Activated CD8-positive, alpha-beta memory T cell treated with anti-CD3 and anti-CD28 coated beads, Interleukin-2, amount 50 U/mL, for 1 hour (primary cell): ENCODE measurements around the gene TMEM82.

ENCODE experiments used
- DNase-seq: peaks from one replicate; pipeline ENCODE4 v3.0.0-alpha.2; 2020; ENCODE audit errors: extremely low read depth

TMEM82 gene

DNA sequence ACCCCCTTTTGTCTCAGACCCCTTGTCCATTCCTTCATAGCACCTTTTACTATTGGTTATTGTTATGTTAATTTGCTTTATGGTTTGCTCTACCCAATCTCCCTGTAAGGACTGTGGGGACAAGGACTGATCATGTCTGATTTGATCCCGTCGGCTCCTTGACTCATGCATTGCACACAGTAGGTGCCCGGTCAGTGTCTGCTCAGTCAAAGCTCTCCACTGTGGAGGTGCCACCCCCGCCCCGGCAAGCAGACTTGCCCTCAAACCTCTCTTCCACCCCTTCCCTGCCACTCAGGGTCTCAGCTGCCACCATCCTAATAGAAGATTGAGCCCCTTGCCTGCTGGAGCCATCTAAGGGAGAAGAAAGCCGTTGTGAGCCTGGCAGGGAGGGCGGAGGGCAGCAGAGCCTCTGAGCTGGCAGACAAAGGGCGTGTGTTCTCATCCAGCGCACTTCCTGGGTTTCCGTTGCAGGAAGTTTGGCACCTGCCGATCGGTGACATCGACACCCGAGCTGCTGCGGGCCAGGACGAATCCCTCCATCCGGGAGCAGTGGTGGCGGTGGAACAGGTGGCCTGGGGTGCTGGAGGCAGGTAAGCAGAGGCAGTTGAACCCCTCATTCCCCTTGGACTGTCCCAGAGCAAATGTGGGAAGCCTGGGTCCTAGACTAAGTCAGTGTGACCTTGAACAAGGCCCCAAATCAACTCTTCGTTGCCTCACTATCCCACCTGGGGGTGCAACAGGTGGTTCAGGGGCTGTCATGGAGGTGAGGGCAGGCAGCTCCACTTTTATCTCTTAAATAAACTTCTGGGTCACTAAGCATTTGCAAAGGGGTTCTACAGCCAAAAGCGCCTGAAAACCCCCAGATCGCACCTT is 14.1 kb downstream of the TMEM82 start:
- DNase-seq, result no peak

DNA sequence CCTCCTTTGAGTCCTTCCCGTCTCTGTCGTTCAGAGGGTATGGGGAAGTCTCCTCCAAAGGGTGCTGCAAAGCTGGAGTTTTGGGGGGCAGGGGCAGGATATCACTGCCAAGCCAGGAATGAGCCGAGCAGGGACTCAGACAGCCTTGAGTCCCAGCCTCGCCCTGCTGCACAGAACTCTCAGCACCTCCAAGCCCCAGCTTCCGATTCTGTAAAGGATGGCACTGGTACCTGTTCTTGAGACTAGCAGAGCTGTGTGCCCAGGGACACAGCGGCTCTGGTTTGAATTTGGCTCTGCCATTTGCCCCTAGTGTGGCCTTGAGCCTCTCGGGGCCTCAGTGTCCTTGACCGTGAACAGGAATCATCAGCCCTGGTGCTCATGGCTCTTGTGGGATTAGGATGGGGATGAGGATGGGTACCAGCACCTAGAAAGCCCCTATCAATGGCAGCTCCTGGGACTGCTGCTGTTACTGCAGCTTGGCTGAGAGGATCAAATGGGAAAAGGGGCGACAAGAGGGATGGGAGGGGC is 14.8 kb downstream of the TMEM82 start:
- DNase-seq, result no peak

DNA sequence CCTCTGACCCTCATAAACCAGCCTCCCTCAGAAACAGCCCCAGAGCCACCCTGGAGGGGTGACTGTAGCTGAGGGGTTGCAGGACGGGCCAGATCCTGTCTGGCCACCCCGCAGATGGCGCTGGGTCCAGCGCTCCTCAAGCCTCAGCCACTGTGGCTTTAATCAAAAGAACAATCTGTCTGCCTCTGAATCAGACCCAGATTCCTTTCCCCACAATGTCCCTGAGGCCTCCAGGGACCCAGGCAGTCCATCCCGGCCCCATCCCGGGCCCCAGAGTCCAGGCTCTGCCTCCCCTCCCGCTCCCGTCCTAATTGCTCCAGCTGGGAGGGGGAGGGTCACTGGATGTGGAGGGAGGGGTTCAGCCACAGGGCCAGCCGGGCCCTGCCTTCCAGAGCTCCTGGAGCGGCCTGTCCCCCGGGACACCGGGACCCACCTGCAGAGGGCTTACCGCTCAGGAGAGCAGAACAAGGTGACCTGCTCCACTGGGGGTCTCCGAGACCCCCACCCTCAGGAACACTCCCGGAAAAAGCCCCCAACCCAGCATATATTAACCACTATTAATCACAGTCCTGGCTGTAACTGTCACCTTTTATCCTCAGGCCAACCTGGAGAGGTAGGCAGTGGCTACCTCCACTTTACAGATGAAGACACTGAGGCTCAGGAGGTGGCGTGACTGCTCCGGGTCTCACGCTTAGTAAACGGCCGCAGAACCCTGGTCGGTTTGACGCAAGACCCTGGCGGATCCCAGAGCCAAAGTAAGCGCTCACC is 15.5 kb downstream of the TMEM82 start:
- no peak for DNase-seq

DNA sequence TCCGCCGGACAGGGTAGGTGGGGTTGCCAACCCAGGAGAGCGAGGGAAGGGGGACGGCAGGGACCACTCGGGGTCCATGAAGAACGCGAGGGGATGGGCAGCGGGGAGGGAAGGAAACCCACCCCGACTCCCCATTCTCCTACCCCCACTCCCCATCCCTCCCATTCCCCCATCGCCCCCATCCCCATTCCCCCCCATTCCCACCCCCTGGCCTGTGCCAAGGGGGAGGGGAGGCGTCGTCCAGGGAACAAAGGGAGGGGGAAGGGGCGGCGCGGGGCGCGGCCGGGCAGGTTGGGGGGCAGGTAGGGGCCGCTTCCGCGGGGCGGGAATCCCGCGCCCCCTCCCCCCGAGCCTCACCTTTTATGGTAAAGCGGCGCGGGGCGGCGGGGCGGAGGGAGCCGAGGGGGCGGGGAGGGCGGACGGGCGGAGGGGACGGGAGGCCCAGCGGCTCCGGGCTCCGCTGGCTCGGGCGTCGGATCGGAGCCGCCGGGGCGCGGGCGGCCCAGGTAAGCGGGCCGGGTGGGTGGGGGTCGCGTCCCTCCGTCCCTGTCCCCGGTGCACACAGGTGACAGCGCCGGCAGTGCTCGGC is 16.1 kb downstream of the TMEM82 start, which contains the start of gene FBLIM1:
FBLIM1 (plus strand) TSS at position 453 of the 589 bp plus-strand sequence. CDS start 6,189 bp downstream, outside the sequence.
- no peak for DNase-seq

DNA sequence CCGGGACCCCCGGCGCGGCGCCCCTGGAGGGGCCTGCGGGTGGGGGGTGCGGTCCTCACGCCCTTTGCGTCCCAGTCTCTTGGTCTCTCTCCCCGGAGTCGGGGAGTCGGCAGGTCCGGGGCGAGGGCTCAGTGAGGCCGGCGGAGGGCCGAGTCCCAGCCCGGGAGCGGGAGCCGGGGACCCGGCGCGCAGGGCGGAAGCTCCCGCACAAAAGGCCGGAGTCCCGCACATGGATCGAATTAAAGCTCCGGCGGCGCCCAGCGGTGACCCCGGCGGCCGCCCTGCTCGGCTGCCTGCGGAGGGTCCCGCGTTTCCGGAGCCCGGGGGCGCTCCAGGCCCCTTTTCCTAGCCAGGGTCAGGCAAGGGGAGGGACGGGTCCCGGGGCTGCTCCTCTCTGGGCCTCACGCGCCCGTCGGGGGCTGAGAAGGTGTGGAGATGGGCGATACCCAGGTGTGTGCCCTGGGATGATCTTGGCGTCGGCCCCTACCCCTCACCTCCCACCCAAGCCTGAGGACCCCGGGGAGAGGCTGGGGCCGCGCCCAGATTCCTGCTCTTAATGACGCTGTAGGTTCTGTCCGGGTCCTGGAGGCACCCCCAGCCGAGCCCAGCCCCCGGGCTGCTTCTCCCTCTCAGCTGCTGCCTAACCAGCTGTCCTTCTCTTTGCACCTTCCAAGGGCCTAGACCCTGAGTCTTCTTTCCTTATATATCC is 16.8 kb downstream of the TMEM82 start:
- DNase-seq, result no peak

DNA sequence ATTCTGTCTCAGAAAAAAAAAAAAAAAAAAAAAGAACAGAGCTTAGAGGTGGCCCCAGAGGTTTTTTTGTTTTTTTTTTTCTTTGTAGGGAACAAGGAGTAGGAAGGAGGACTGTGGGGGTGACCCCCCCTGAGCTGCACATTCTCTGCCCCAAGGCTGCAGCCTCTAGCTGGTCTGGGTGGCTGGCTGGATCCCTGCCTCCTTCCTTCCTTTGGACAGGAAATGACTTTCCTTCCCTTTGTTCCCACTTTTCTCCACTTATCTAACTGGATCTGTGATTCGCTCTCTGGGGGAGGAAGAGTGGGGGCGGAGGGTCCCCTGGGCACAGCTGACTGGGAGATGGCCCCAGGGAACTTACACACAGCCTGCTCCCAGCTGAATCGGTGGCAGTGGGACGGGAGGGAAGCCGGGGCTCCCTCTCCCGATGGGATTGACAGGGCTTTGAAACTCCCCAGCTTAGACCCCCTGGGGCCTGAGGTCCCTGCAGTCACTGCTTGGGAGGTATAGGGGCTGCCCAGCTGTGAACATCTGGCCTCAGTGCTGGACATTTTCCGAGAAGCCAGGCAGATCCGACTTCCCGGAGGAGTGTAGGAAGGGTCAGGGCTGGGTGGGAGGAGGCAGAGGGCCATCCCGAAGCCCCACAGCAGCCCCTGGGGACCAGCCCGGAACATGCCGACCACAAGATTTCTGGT is 18.4 kb downstream of the TMEM82 start:
- no peak for DNase-seq

DNA sequence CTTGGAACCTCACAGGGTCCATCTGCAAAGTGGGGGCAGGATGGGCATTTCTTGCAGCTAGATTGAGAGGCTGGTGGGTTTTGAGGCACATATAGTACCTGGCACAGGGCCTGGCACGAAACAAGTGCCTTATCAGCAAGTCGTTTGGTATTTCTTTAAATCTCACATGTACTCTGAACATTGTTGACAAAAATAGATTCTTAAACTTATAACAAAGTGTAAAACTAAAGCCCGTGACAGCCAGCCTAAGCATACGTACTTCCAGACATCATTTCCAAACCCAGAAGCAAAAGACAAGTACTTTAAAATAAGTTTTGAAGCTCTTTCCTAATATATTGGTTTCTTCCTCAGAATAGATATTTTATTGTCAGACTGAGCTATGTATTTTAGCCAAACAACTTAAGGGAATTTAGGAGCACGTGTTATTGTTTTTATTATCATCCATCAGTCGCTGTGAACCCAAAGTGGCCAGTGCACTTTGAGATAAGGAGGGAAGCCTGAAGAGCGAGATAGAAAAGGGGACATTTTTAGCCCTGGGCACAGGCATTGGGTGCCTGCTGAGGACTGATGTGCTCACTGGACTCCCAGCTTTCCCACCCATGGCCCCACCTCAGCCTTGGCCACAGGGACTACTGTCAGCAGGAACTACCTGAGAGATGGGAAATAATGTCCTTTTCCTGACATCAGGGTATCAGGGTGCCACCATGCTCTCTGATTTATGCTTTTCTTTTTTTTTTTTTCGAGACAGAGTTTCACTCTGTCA is 19.2 kb downstream of the TMEM82 start:
- DNase-seq, result no peak

DNA sequence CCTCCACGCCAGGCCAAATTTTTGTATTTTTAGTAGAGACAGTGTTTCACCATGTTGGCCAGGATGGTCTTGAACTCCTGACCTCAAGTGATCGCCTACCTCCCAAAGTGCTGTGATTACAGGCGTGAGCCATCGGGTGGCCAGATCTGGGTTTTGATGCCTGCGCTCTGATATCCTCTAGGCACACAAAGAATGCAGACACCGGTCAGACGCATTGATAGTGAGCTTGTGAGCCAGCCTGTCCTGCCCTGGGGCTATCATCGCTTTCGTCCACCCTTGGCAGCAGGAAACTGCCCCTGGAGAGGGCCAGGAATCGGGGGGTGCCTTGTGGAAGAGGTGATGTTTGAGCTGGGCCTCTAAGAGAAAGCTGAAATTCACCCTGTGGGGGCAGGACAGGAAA is 20.2 kb downstream of the TMEM82 start:
- DNase-seq, result no peak

DNA sequence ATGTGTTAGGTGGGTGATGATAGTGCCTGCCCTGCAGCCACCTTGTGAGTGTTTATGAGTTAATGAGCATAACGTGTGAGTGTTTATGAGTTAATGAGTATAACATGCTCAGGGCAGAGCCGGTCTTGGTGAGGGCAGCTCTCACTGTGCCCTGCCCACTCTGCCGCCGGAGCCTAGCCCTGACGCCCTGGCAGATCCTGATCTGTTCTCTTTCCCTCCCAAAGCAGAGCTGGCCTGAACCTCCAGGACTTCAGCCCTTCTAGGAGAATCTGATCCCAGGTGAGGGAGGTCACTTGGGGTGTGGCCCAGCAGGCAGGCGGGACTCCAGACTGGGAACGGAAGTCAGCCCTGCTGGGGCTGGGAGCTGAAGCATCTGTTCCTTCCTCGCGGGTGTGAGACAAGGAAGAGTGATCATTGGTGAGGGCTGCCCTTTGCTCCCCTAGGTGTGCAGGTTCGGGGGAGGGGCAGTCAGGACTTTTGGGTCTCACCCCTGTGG is 22.0 kb downstream of the TMEM82 start:
- DNase-seq, result no peak

DNA sequence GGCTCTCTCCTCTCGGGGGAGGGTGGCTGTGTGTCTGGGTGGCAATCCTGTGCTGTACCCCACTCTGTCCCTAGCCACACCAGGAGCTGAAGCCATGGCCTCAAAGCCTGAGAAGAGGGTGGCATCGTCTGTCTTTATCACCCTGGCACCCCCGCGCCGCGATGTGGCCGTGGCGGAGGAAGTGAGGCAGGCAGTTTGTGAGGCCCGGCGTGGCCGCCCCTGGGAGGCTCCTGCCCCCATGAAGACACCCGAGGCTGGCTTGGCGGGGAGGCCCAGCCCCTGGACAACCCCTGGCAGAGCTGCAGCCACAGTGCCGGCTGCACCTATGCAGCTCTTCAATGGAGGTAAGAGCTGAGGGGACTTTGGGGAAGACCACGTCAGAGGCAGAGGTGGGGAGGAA is 22.6 kb downstream of the TMEM82 start:
- no peak for DNase-seq

DNA sequence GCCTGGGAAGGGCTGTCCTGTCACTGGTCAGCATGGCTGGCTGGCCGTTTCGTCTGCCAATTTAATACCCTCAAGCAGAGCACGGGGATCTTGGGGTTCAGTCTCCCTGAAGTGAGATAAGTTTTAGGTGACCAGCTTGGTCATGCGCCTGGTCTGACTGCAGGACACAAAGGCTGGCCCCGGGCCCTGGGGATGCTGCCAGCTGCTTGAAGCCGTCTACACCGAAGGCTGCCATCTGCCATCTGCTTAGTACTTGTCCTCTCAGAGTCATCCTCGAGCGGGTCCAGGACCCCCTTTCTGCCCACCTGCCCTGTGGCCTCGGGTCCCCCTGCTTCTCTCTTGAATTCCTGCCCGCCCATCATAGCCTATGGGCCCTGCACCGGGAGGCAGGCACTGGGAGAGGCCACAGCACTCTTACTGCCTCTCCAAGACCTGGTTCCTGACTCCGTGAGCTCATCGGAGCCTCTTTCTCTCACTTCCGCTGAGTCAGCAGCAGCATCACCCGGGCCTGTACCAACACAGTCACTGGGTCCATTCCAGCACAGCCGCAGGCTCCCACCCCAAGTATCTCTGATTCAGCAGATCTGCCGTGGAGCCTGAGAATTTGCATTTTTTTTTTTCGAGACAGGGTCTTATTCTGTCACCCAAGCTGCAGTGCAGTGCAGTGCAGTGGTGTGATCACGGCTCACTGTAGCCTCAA is 23.3 kb downstream of the TMEM82 start:
- no peak for DNase-seq

DNA sequence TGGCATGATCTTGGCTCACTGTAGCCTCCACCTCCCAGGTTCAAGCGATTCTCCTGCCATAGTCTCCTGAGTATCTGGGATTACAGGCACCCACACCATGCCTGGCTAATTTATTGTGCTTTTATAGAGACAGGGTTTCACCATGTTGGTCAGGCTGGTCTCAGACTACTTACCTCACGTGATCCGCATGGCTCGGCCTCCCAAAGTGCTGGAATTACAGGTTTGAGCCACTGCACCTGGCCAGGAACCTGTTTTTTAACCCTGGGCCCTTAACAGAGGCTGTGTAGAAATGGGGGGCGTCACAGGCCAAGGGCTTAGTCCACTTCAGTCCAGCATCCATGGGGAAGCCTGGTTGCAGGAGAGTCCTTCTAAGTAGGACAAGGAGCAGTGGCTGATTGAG is 25.6 kb downstream of the TMEM82 start:
- no peak for DNase-seq

DNA sequence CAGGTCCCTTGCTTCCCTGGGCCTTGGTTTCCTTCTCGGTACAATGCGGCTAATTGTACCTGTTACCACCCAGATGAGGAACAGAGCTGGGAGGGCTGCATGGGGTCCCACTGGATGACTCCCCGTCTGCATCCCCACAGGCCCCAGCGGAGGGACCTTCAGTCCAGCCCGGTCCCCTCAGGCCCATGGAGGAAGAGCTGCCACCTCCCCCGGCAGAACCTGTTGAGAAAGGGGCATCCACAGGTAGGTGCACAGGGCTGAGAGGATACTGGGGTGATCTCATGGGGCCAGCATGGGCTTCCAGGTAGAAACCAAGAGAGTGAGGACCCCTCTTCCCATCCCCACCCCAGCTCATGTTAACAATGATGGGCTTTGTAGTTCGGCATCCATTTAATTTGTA is 26.1 kb downstream of the TMEM82 start:
- DNase-seq, result no peak

DNA sequence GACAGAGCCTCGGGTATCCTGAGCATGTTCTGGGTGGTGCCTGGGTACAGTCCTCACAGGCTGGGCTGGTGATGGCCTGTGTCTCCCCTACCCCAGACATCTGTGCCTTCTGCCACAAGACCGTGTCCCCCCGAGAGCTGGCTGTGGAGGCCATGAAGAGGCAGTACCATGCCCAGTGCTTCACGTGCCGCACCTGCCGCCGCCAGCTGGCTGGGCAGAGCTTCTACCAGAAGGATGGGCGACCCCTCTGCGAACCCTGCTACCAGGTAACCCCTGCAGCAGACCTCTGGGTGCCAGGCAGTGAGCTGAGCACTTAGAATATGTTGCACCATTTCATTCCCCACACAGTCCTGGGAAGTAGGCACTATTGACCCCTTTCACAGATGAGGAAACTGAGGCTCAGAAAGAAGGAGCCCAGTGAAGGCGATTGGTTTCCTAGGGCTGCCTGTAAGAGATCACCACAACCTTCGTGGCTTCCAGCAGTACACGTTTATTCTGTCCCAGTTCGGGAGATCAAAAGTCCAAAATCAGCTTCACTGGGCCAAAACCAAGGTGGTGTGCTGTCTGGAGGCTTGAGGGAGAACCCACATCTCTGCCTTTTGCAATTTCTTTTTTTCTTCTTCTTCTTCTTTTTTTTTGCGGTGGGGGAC is 28.1 kb downstream of the TMEM82 start:
- no peak for DNase-seq

DNA sequence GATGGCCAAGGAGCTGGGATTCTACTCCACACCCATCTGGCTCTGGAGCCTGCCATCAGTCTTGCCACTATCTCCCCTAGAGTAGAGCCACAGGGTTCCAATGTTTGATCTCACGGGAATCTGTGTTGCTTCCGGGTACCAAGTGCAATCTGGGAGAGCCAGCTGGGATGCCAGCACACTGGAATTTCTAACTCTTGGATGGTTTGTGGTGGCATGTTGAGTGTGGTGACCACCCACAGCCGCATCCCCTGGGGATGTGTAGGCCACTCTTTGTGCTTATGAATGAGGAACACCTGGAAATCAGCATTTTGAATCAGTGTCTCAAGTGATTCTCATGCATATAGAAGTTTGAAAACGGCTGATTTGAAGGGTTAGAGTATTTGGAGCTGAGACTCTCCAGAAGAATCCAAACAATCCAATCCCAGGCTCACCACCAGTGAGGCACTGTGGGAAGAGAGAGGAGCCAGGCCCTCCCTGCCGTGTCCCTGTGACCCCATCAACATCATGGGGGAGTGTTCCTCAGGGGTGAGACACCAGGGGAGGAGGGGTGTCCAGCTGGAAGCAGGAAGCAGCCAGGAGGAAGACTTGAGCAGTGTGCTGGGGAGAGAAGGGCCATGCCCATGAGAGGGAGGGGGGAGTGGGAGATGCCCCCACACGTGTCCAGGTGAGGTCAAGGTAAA is 29.7 kb downstream of the TMEM82 start:
- no peak for DNase-seq

DNA sequence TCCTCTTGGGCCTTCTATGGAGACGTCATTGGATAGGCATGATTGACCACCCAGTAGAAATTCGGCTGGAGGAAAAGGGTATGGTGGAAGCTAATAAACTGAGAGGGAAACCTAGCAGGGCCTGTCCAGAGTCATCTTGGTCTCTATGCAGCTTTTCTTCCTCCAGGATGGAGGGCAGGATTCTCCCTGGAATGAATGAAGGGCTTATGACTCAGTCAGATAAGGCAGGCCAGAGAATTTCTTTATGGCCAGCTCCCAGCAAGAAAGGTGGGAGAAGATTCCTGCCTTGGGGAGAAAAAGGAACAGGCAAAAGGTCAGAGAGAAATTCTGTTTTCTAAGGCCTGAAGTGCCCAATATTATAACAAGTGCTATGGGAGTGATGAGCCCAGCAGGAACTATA is 33.4 kb downstream of the TMEM82 start:
- no peak for DNase-seq

DNA sequence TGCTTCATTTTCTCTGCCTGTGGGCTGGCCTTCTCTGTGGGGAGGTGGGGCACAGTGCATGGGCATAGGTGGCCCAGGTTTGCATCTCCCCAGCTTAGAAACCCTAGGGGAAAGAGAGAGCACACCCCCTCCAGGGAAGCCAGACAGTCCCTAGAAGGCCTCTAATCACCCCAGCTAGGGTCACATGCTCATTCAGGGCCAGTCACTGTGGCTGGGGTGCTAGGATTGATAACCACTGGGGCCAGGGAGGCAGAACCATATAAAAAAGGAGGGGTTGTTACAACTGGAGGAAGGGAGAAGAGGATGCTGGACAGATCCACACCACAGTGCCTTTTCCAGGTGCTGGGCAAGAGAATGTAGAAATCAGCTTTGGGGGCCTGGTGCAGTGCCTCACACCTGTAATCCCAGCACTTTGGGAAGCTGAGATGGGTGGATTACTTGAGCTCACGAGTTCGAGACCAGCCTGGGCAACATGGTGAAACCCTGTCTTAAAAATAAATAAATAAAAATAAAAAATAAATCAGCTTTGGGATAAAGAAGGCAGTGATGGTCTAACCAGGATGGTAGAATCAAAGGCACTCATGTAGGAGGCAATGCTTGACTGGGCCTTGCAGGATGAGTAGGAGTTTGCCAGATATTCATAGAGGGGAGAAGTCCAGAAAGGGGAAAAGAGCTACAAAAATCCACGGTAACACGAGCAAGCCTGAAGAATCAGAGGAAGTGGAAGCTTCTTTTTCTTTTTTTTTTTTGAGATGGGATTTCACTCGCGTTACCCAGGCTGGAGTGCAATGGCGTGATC is 35.8 kb downstream of the TMEM82 start:
- no peak for DNase-seq

DNA sequence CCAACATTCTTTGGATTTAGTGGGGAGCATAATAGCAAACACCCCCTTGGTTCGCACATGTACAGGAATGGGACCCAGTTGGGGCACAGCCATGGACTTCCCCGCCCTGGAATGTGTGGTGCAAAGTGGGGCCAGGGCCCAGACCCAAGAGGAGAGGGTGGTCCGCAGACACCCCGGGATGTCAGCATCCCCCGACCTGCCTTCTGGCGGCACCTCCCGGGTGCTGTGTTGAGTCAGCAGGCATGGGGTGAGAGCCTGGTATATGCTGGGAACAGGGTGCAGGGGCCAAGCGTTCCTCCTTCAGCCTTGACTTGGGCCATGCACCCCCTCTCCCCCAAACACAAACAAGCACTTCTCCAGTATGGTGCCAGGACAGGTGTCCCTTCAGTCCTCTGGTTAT is 43.4 kb downstream of the TMEM82 start:
- no peak for DNase-seq
